HG02798 (cell line): ENCODE results near the gene FFAR3.
"Not testable (repeated sequence)": the region's sequence is repeated elsewhere in the genome, so short reads cannot be mapped to it uniquely, and the experiment has no call there.

ENCODE experiments used
- ATAC-seq: cut with Tn5 transposase; IDR thresholded peaks from one replicate; pipeline ENCODE4 v1.9.1; 2021; ENCODE audit warnings: mild to moderate bottlenecking; ENCODE audit not compliant: unreplicated experiment, poor library complexity

The FFAR3 gene

DNA sequence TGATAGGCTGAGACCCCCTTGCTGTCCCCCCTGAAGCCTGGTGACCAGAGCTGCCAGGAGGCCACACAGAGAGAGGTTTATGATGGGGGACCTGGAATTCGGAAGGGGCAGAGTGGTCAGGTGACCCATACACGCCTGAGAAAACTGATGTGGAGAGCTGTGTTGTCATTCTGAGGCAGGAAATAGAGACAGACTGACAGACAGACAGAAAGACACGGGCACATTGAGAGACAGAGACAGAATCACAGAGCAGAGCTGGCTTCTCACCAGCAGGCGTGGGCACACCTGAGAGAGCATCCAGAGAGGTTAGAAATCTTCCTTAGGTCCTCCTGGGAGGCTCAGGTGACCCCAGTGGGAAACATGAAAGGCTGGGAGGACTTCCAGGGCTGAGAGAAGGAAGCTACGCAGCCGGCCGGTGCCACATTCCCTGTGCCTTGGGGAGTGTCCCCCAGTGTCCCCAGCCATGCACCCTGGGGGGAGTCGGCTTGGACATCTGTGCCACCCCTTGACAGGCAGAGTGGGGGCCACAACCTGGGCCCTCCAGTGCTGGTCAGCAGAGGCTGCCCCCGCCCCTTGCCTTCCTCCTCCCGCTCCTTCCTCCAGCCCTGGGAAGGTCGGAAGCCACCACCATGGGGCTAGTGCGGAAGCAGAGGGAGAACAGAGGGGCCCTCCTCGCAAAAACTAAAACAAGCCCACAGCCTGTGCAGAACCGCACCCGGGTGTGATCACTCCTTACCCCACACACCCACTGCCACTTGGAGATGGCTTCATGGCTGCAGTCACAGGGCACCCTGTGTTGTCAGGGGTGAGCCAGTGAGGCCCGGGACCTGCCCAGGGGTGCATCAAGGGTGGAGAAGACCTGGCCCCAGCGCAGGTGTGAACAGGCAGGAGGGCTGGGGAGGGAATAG lies 8.4 kb upstream of the FFAR3 start:
- ATAC-seq: no peak

DNA sequence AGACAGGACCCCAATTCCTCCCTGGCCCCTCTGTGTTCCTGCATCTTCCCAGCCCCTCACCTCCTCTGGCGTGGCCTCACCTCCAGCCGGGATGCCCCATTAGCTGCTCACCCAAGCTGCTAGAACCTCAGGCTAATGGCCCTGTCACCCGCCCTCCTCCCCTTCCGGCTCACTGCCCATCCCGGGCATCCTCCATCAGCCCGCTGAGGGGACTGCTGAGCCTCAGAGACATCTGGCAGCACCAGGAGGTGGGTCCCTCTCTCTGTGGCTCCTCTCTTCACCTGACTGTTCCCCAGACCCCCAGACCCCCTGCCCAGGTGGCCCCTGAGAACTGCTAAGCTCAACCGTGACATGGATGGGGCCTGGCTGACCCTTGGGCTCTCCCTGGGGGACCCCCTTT lies 7.7 kb upstream of the FFAR3 start:
- ATAC-seq: no peak

GRCh38 chr19:35351411-35352176 lies 6.7 kb upstream of the FFAR3 start:
- ATAC-seq: no peak

- ATAC-seq: no peak
Observed at GRCh38 chr19:35352177-35352447, 6.1 kb upstream of the FFAR3 start.

DNA sequence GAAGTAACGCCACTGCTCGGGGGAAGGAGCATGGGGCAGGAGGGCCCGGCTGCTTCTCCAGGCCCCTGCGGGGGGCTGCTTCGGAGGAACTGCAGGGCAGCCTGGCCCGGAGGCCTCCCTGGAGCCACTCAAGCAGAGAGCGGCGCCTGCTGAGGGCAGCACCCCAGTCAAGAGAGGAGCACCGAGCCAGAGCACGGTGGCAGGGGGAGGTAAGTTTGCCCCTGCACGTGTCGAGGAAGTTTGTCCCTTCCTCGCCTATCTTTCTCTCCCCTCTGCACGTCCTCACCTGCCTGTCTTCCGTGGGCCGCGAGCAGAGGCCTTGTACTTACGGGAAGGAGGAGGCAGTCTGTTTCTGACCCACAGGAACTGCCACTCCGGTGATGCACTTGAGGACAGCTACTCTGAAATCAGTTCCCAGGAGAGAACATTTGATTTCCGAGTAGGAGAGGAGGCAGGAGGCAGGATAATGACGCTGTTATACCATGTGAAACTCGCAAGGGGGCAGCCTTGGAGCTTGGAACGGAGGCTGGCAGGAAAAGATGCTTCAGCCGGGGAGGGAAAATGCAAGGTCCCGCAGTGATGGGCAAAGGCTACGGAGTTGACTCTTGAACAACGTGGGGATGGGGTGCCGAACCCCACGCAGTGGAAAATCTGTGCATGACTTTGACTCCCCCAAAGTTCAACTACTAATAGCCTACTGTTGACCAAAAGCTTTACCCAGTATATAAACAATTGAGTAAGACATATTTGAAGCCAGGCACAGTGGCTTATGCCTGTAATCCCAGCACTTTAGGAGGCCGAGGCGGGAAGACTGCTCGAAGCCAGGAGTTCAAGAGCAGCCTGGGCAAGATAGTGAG lies 5.6 kb upstream of the FFAR3 start:
- ATAC-seq: no peak

GRCh38 chr19:35353635-35354034 lies 4.6 kb upstream of the FFAR3 start:
- no peak for ATAC-seq

GRCh38 chr19:35354898-35355297 lies 3.4 kb upstream of the FFAR3 start:
- ATAC-seq: no peak

DNA sequence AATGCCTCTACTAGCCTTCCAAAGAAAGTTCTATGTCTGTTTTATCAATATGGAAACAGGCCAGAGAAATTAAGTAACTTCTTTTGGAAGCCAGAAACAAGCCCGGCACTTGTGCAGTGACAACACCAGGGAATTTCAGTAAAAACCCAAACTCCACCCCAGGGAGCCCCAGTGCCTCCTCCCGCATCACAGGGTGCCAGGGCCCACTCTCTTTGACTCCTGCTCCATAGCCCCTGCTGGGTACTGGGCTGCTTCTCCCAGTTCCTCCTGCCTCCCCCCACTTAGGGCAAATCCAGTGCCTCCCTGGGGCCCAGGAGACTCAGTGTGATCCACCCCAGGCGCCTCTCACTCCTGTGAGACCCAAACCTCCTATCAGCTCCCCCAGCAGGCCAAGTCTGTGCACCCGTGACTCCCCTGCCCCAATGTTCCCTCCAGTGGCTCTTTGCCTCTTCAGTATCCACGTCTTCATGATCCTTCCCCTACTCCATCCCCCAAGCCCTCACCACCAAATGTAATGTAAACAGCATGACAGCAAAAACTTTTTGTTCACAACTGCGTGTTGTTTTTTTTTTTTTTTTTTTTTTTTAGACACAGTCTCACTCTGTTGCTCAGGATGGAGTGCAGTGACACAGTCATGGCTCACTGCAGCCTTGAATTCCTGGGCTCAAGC lies 2.3 kb upstream of the FFAR3 start:
- ATAC-seq: no peak

DNA sequence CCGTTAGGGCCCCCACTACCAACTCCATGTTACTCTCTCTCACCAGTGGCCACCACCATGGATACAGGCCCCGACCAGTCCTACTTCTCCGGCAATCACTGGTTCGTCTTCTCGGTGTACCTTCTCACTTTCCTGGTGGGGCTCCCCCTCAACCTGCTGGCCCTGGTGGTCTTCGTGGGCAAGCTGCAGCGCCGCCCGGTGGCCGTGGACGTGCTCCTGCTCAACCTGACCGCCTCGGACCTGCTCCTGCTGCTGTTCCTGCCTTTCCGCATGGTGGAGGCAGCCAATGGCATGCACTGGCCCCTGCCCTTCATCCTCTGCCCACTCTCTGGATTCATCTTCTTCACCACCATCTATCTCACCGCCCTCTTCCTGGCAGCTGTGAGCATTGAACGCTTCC lies 574 bp downstream of the FFAR3 start:
- not testable (repeated sequence) for ATAC-seq

- ATAC-seq: not testable (repeated sequence)
Observed at GRCh38 chr19:35359395-35359794, 1.1 kb downstream of the FFAR3 start.

- ATAC-seq: not testable (repeated sequence)
Observed at GRCh38 chr19:35360081-35360480, 1.8 kb downstream of the FFAR3 start.

GRCh38 chr19:35360880-35361420 lies 2.7 kb downstream of the FFAR3 start:
- no peak for ATAC-seq

DNA sequence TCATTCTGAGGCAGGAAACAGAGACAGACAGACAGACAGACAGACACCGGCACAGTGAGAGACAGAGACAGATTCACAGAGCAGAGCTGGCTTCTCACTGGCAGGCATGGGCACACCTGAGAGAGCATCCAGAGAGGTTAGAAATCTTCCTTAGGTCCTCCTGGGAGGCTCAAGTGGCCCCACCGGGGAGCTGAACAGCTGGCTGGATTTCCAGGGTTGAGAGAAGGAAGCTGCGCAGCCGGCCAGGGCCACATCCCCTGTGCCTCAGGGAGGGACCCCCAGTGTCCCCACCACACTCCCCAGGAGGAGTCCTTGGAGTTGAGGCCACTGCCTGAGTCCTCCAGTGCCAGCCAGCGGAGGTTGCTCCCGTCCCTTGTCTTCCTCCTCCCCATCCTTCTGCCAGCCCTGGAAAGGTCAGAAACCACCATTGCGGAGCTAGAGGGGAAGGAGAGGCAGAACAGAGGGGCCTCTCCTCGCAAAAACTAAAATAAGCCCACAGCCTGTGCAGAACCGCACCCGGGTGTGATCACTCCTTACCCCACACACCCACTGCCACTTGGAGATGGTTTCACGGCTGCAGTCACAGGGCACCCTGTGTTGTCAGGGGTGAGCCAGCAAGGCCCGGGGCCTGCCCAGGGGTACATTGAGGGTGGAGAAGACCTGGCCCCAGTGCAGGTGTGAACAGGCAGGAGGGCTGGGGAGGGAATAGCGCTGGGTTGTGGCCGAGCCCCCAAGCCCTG lies 4.2 kb downstream of the FFAR3 start:
- ATAC-seq: no peak

GRCh38 chr19:35363001-35363590 lies 4.8 kb downstream of the FFAR3 start:
- ATAC-seq: no peak

- ATAC-seq: no peak
Observed at GRCh38 chr19:35363711-35364425, 5.6 kb downstream of the FFAR3 start.

- ATAC-seq: no peak
Observed at GRCh38 chr19:35365303-35365702, 7.0 kb downstream of the FFAR3 start.

GRCh38 chr19:35368378-35368777 lies 10.1 kb downstream of the FFAR3 start:
- no peak for ATAC-seq

DNA sequence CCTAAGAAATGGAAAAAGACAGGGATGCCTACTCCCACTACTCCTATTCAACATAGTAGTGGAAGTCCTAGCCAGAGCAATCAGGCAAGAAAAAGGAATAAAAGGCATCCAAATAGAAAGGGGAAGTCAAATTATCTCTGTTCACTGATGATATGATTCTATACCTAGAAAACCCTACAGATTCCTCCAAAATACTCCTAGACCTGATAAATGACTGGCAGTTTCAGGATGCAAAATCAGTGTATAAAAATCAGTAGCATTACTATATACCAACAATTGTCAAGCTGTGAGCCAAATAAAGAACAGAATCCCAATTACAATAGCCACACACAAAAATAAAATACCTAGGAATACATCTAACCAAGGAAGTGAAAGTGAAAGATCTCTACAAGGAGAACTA lies 11.3 kb downstream of the FFAR3 start:
- no peak for ATAC-seq
